Central memory CD4-positive, alpha-beta T cell (primary cell): ENCODE measurements around the gene ADSS1.

Experiments used
- DNase-seq: peaks from one replicate; pipeline ENCODE4 v3.0.0; 2022

The ADSS1 gene

DNA sequence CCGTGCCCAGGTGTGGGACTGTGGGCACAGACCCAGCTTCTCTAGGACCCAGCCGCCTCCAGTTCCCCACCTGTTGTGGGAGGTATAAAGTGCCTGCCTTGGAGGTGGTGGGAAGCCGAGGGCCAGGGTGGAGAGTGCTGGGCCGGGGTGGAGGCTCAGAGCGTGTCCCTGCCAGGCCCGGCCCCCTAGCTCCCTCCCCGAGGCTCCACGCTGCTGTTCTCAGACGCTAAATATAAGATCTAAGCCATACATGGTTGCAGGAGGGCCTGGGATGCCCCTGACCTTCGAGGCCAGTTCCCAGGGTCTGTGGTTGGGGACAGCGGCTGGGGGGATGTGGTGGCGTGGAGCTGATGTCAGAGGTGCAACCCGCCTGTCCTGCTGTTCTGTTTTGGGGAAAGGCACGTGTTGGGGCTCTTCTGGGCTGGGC, 23.8 kb upstream of the ADSS1 start:
- DNase-seq, result no peak

- no peak for DNase-seq
Observed at GRCh38 chr14:104700747-104701217, 23.2 kb upstream of the ADSS1 start.

DNA sequence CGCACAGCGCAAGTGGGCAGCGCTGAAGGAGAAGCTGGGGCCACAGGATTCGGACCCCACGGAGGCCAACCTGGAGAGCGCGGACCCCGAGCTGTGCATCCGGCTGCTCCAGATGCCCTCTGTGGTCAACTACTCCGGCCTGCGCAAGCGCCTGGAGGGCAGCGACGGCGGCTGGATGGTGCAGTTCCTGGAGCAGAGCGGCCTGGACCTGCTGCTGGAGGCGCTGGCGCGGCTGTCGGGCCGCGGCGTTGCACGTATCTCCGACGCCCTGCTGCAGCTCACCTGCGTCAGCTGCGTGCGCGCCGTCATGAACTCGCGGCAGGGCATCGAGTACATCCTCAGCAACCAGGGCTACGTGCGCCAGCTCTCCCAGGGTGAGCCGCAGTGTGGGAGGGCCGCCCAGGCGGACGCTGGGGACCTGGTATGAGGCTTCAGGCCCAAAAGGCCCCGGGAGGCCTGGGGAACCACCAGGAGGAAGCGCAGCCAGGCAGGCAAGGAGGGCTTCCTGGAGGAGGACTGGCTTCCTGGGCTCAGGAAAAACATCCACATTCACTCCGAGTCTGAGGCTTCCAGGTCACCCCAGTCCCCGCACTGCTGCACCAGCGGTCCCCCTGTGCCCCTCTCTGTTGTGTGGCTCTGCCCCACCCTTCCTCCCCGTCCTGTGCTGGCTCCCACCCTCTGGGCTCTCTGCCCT, 22.5 kb upstream of the ADSS1 start:
- no peak for DNase-seq

GRCh38 chr14:104702106-104702505, 21.9 kb upstream of the ADSS1 start:
- DNase-seq, result no peak

GRCh38 chr14:104702673-104703072, 21.4 kb upstream of the ADSS1 start:
- no peak for DNase-seq

GRCh38 chr14:104703269-104703668, 20.8 kb upstream of the ADSS1 start:
- DNase-seq, result no peak

DNA sequence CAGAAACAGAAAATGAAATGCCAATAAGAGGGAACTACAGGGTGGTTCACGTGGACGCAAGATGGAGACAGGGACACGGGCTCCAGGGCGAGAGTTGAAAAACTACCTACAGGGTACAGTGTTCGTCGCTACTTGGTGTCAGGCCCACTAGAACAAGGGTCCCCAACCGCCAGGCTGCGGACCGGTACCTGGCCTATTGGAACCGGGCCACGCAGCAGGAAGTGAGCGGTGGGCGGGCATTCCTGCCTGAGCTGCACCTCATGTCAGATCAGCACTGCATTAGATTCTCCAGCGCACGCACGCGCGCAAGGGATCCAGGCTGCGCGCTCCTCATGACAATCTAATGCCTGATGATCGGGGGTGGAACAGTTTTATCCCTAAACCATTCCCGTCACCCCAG, 19.8 kb upstream of the ADSS1 start:
- no peak for DNase-seq

GRCh38 chr14:104705340-104706047, 18.5 kb upstream of the ADSS1 start:
- no peak for DNase-seq

DNA sequence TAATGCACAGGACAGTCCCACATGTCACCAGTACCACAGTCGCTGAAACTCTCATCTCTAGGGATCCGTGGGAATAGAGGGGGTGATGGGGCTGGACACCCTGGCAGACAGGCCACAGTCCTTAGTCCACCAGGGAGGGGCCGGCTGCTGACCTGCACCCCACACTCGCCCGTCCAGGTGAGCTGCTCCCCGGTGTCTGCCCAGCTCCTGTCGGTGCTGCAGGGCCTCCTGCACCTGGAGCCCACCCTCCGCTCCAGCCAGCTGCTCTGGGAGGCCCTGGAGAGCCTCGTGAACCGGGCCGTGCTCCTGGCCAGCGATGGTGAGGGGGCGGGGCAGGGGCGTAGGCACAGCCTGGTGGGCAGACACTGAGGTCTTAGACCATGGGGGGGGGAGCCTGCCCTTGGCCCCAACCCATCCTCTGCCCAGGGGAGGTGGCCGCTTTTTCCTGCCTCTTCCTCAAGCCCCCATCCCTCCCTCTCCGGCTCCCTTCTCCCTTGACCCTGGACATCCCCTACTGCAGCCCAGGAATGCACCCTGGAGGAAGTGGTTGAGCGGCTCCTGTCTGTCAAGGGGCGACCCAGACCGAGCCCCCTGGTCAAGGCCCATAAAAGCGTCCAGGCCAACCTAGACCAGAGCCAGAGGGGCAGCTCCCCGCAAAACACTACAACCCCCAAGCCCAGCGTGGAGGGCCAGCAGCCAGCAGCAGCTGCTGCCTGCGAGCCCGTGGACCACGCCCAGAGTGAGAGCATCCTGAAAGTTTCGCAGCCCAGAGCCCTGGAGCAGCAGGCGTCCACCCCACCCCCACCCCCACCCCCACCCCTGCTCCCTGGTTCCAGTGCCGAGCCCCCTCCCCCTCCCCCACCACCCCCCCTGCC, 17.1 kb upstream of the ADSS1 start:
- DNase-seq, result no peak

- no peak for DNase-seq
Observed at GRCh38 chr14:104707608-104708595, 16.1 kb upstream of the ADSS1 start.

- DNase-seq, result peak; percentile 63
Observed at GRCh38 chr14:104708606-104709268, 15.3 kb upstream of the ADSS1 start.

- no peak for DNase-seq
Observed at GRCh38 chr14:104709387-104710039, 14.5 kb upstream of the ADSS1 start.

DNA sequence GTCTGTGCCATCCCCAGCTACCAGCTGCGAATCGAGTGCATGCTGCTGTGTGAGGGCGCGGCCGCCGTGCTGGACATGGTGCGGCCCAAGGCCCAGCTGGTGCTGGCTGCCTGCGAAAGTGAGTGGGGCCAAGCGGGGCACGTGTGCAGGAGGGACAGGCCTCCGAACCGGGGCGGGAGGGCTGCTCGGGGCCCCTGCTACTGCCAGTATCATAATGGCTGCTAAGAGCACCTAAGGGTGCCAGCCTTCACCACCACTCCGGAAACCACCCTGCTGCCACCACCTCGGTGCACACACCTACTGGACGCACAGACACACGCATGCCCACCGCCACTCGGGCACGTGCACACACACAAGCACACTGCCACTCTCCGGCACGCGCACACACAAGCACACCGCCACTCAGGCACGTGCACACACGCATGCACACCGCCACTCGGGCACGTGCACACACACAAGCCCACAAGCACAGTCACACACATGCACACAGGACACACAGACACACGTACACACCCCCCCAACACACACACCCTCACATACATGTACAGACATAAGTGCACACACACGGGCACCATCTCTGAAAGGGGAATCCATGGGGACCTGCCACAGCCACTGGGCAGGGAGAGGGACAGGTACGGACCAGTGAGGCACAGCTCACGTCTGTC, 13.8 kb upstream of the ADSS1 start:
- DNase-seq, result no peak

DNA sequence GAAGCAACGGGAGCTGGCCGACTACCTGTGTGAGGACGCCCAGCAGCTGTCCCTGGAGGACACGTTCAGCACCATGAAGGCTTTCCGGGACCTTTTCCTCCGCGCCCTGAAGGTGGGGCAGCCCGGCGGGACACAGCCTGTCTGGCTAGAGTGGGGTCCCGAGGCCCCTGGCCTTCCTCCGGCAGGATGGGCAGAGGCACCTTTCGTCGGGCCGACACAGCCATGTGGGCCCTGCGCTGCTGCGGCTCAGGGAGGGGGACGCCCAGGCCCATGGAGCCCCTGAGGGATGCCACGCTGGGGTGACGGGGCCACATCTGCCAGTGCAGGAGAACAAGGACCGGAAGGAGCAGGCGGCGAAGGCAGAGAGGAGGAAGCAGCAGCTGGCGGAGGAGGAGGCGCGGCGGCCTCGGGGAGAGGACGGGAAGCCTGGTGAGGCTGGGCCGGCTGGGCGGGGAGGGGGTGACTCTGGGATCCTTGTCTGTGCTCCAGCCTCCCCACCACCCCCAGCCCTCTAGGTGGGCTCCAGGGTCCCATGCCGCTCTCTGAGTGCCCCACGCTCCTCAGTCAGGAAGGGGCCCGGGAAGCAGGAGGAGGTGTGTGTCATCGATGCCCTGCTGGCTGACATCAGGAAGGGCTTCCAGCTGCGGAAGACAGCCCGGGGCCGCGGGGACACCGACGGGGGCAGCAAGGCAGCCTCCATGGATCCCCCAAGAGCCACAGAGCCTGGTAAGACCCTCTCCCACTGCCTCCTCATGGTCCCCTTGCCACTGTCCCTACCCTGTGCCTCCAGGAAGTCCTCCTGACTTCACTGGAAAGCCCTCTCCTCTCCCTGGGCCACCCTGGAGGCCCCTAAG, 10.9 kb upstream of the ADSS1 start:
- no peak for DNase-seq

DNA sequence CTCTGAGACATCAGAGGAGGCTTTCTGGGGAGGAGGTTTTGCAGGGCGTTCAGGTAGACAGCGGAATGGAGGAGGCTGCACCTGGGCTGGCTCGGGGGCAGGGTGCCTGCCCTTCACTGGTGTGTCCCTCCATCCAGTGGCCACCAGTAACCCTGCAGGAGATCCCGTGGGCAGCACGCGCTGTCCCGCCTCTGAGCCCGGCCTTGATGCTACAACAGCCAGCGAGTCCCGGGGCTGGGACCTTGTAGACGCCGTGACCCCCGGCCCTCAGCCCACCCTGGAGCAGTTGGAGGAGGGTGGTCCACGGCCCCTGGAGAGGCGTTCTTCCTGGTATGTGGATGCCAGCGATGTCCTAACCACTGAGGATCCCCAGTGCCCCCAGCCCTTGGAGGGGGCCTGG, 10.0 kb upstream of the ADSS1 start:
- DNase-seq, result no peak

DNA sequence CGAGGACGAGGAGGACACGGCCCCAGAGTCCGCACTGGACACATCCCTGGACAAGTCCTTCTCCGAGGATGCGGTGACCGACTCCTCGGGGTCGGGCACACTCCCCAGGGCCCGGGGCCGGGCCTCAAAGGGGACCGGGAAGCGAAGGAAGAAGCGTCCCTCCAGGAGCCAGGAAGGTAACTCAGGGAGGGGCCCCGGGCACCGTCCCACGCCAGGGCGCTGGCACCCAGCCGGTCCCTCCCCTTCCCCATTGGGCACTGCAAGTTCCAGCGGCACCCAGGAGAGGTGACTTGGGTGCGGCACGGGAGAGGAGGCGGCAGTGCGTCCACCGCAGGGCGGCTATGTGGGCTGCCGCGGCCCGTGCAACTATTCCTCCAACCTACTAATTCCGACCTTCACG, 9.3 kb upstream of the ADSS1 start:
- no peak for DNase-seq

GRCh38 chr14:104715416-104715815, 8.6 kb upstream of the ADSS1 start:
- DNase-seq, result no peak

GRCh38 chr14:104715871-104716270, 8.2 kb upstream of the ADSS1 start:
- no peak for DNase-seq

DNA sequence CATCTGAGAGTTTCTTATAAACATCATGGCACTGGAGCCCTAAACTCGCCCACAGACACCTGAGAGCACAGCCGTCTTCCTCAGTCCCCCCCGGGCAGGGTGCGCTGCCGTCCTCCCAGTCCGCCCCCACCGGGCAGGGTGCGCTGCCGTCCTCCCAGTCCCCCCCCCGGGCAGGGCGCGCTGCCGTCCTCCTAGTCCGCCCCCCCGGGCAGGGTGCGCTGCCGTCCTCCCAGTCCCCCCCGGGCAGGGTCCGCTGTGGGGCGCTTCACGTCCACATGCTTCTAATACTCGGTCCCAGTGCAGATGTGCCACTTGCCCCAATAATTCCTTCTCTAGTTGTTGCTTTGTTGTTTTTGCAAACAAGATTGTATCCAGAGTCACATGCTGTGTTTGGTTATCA, 6.9 kb upstream of the ADSS1 start:
- no peak for DNase-seq

DNA sequence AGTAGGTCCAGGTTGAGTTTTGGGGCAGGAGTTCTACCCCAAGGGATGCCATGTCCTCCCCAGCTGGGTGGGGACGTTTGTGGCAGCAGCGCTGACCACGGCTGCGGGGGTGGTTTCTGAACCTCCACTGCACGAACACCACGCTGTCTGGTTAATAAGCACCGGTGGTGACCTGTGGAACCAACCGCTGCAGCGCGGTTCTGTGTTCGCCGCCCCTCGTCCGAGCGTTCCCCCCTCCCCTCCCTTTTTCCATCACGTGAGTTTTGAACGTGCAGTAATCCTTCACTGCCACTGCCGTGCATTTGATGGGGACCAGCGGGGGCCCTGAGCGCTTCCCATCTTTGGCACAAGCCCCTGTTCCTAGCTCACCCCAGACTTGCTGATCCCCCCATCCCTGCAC, 6.4 kb upstream of the ADSS1 start:
- no peak for DNase-seq
